Spleen (tissue), 11 donors: ENCODE measurements around the gene PEX26. TPM values are rescaled to one million over a fixed set of nuclear protein-coding genes. Genes with fewer than 3 reads are reported as not detected.
"Not testable (repeated sequence)": the region's sequence is repeated elsewhere in the genome, so short reads cannot be mapped to it uniquely, and the experiment has no call there.

Source experiments
- DNase-seq: peaks from one replicate; pipeline ENCODE4 v3.0.0-alpha.2; 2020
- H3K27ac ChIP-seq, 8 donors: fragments of 200-600 bp; sonication (generic) in 7 of 8; 1 replicate in 4 of 8; 2 replicates in 4 of 8; pipeline versions ENCODE4 v1.5.0 to v1.8.0; 2016 to 2021; ENCODE audit warnings: inconsistent platforms in 4 of 8, mild to moderate bottlenecking in 4 of 8, moderate library complexity in 1 of 8
- H3K27me3 ChIP-seq, 7 donors: fragments of 200-600 bp; sonication (generic) in 6 of 7; replicated peaks in 1 of 7; 1 replicate in 4 of 7; 2 replicates in 3 of 7; pipeline versions ENCODE4 v1.5.0 to v1.8.0; 2016 to 2021; ENCODE audit warnings: inconsistent platforms in 3 of 7, mild to moderate bottlenecking in 1 of 7
- H3K36me3 ChIP-seq, 6 donors: fragments of 200-600 bp; sonication (generic) in 5 of 6; 1 replicate in 4 of 6; 2 replicates in 2 of 6; pipeline versions ENCODE4 v1.5.0 to v1.8.0; 2016 to 2021; ENCODE audit warnings: inconsistent platforms in 2 of 6
- H3K4me1 ChIP-seq, 6 donors: fragments of 200-600 bp; sonication (generic) in 5 of 6; 1 replicate in 3 of 6; 2 replicates in 3 of 6; pipeline versions ENCODE4 v1.5.0 to v1.8.0; 2016 to 2021; ENCODE audit warnings: inconsistent platforms in 3 of 6
- H3K4me3 ChIP-seq, 8 donors: fragments of 200-600 bp; sonication (generic) in 7 of 8; 1 replicate in 4 of 8; 2 replicates in 4 of 8; pipeline versions ENCODE4 v1.5.0 to v1.8.0; 2016 to 2021; ENCODE audit warnings: inconsistent platforms in 4 of 8, mild to moderate bottlenecking in 4 of 8, moderate library complexity in 2 of 8
- H3K9me3 ChIP-seq, 8 donors: fragments of 200-600 bp; sonication (generic) in 7 of 8; 1 replicate in 4 of 8; 2 replicates in 4 of 8; pipeline versions ENCODE4 v1.5.0 to v1.8.0; 2016 to 2021; ENCODE audit warnings: inconsistent platforms in 4 of 8
- POLR2A ChIP-seq, 3 donors: fragments of 450-650 bp; IDR thresholded peaks; one replicate each; pipeline ENCODE4 v1.5.1; 2017; ENCODE audit warnings: antibody characterized with exemption in 3 of 3, mild to moderate bottlenecking in 1 of 3
- POLR2AphosphoS5 ChIP-seq, 3 donors: sonication (generic); formaldehyde crosslinking; IDR thresholded peaks; one replicate each; pipeline ENCODE4 v1.5.1; 2017; ENCODE audit warnings: antibody characterized with exemption in 3 of 3
- WGBS, 5 donors: extraction: QIAGEN DNeasy Blood & Tissue Kit in 3 of 5; methylation state at CpG; one replicate each; pipeline versions ENCODE4 v1.1.5 to v1.1.7; 2013 to 2018; 5-methylcytosine and 5-hydroxymethylcytosine counted together
- intact Hi-C: fragments of 100-400 bp; cut with DNase I; formaldehyde crosslinking; loops from one replicate; pipeline ENCODE4 v1.15.0; 2023; ENCODE audit warnings: low total_unique reads
- polyA plus RNA-seq, 3 donors: library from polyadenylated mRNA; stranded (reverse); fragments of 200-250 nt; gene quantifications; one replicate each; pipeline ENCODE4 v1.2.1, GENCODE V29; 2013
- total RNA-seq, 7 donors: library from RNA; depleted of rRNA in 3 of 7; stranded (reverse); fragments of >200 nt in 3 of 7; fragmentation: NEBNext Ultra II Directional in 4 of 7; extraction: Animal tissue kit (Norgen Biotek cat#: 25700) in 4 of 7; gene quantifications; one replicate each; pipeline versions ENCODE4 v1.1.0 to v1.2.1, GENCODE V29; 2016 to 2021
- TF ChIP-seq, protein P1 (sequence below), 11 experiments: fragments of 200-600 bp in 7 of 11; fragments of 450-650 bp in 4 of 11; sonication (generic) in 4 of 11; IDR thresholded peaks in 8 of 11; conservative IDR thresholded peaks in 3 of 11; 1 replicate in 7 of 11; 2 replicates in 4 of 11; pipeline versions ENCODE4 v1.4.0 to v1.8.0; 2016 to 2021; ENCODE audit warnings: antibody characterized with exemption in 11 of 11, inconsistent platforms in 4 of 11, mild to moderate bottlenecking in 1 of 11
- donor health status: healthy with polysubstance abuse.
- donor health status: DM: no; HTN: no; CAD: no; lungs with moderate emphysema.
- donor health status: DM: no; HTN: no; CAD: no.
- donor health status: Bipolar disorder and iron deficiency.
- donor health status: healthy.
- donor health status: DM: no; HTN: no; CAD: no.
- donor health status: DM: yes; HTN: yes; CAD: no.

The PEX26 gene
- total and polyA plus RNA-seq, 10 donors: 5.1 to 41.0 (median 31.9) TPM

DNA sequence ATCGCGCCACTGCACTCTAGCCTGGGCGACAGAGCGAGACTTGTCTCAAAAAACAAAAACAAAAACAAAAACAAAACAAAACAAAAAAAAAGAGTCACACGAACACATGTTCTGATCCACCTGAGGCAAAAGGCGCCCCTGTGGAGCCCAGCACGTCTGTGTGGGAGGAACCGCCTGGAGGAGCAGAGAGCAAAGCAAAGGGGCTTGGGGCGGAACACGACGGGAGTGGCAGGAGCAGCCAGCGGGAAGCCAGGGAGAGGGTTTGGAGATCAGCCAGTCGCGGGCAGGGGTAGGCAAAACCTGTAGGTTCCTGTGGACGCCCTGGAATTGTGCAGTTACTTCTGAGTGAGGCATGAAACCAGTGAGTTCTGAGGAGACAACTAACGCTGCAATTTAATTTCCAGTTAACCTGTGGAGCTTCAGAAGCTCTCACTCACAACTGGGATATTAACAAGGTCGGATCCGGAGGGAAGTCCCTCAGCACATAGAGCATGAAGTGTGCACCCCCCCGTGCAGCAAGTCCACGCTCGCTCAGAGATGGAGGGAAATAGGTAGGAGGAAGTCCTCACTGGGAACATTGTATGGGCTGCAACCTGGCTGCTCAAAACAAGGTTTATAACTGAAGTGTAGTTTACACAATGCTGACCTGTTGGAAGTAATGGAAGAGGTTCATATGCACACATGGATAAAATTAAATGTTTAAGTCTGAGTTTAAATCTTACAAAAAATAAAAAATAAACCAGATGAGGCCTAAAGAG is 59.0 kb downstream of the PEX26 start:
- 88 to 92% (median 90%) methylated on average over 21 of the region's 21 CpGs for WGBS, 5 donors
- intact Hi-C loops: no loop called here
- TF ChIP-seq POLR2AphosphoS5 (IDR thresholded peaks at IDR 0.05) (no peak), POLR2A (IDR thresholded peaks at IDR 0.05) (no peak)
- TF ChIP-seq, protein P1, sequence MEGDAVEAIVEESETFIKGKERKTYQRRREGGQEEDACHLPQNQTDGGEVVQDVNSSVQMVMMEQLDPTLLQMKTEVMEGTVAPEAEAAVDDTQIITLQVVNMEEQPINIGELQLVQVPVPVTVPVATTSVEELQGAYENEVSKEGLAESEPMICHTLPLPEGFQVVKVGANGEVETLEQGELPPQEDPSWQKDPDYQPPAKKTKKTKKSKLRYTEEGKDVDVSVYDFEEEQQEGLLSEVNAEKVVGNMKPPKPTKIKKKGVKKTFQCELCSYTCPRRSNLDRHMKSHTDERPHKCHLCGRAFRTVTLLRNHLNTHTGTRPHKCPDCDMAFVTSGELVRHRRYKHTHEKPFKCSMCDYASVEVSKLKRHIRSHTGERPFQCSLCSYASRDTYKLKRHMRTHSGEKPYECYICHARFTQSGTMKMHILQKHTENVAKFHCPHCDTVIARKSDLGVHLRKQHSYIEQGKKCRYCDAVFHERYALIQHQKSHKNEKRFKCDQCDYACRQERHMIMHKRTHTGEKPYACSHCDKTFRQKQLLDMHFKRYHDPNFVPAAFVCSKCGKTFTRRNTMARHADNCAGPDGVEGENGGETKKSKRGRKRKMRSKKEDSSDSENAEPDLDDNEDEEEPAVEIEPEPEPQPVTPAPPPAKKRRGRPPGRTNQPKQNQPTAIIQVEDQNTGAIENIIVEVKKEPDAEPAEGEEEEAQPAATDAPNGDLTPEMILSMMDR (IDR thresholded peaks at IDR 0.05 in 8 of 11, conservative IDR thresholded peaks at IDR 0.05 in 3 of 11): no peak
- Histone ChIP-seq H3K27me3 (no peaks in the 10 kb centered on the region), H3K4me1 (no peaks in the 10 kb centered on the region), H3K36me3 (peaks cover 0 to 17% (median 0%) of the 10 kb centered on the region in 6 donors), H3K9me3 (peaks cover 0 to 6% (median 0%) of the 10 kb centered on the region in 8 donors), H3K4me3 (no peak overlapping the region), H3K27ac (no peak overlapping the region)
- no peak for DNase-seq

DNA sequence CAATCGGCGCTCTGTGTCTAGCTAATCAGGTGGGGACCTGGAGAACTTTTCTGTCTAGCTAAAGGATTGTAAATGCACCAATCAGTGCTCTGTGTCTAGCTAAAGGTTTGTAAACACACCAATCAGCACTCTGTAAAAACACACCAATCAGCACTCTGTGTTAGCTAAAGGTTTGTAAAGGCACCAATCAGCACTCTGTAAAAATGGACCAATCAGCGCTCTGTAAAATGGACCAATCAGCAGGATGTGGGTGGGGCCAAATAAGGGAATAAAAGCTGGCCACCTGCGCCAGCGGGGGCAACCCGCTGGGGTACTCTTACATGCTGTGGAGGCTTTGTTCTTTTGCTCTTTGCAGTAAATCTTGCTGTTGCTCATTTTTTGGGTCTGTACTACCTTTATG is 63.2 kb downstream of the PEX26 start:
- intact Hi-C loops, H3K36me3 ChIP-seq, H3K4me3 ChIP-seq, H3K9me3 ChIP-seq, DNase-seq, H3K4me1 ChIP-seq, H3K27me3 ChIP-seq, H3K27ac ChIP-seq: not testable (repeated sequence)
- 93 to 99% (median 96%) methylated on average over 6 of the region's 6 CpGs for WGBS, 5 donors

DNA sequence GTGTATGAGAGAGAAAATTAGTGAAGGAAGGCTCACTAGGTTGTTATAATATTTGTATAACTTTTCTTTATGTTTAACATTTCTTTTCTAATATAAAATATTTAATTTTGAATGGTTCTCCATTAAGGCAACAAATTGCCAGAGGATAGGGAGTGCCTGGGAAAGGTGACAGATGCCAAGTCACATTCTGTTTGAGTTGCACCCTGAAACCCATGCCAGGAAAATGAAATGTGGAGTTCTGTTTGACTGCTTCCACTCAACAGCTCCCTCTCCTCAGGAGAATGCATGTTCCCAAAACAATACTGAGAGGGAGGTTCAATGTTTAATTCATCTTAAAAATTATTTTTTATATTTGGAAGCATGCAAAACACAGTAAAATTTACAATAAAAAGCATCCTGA is 66.3 kb downstream of the PEX26 start:
- no peak for DNase-seq
- TF ChIP-seq POLR2AphosphoS5 (IDR thresholded peaks at IDR 0.05) (no peak), POLR2A (IDR thresholded peaks at IDR 0.05) (no peak)
- TF ChIP-seq, protein P1 (IDR thresholded peaks at IDR 0.05 in 8 of 11, conservative IDR thresholded peaks at IDR 0.05 in 3 of 11): no peak
- H3K4me3 ChIP-seq: no peak overlapping the region
- no peaks in the 10 kb centered on the region for H3K27me3 ChIP-seq
- H3K27ac ChIP-seq: no peak overlapping the region
- H3K4me1 ChIP-seq: peaks cover 3 to 31% (median 14%) of the 10 kb centered on the region in 6 donors
- H3K36me3 ChIP-seq: no peaks in the 10 kb centered on the region
- intact Hi-C loops: no loop called here
- H3K9me3 ChIP-seq: peaks cover 0 to 6% (median 0%) of the 10 kb centered on the region in 8 donors

DNA sequence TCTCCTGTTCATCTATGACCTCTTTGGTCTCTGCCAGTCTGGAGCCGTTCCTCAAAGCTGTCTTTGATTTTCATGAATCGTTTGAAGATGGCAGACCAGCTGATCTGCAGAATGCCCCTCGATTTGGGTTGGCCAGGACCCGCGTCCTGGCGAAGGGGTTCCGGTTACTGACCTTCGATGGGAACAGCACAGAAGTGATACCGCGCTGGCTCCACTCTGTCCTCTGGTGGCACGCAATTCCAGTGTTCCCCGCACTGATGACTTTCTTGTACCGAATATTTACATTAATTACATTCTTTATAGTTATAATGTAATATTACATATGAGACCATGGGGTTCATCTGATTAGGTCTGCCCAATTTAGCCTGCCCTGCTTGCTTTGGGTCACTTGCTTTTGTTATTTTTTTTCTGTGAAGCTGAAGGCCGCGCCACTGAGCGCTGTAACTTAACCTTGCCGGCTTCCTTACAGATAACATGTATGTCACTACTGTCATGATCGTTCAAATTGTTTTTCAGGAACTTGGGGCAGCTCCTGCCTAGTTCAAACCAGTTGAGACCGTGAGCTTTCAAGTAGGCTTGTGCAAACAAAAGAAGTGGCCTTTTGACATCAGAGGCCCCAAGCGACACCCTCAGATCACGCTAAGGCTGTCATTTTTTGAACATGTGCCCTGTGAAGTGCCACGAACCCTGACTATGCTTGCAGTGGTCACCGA is 68.0 kb downstream of the PEX26 start:
- Histone ChIP-seq H3K36me3 (no peaks in the 10 kb centered on the region), H3K4me1 (peaks cover 6 to 46% (median 25%) of the 10 kb centered on the region in 6 donors), H3K4me3 (no peak overlapping the region), H3K27me3 (no peaks in the 10 kb centered on the region), H3K27ac (peak overlapping the region in 7 of 8 donors; percentile 54 to 76 (median 66)), H3K9me3 (peaks cover 0 to 5% (median 0%) of the 10 kb centered on the region in 8 donors)
- TF ChIP-seq, protein P1 (IDR thresholded peaks at IDR 0.05 in 8 of 11, conservative IDR thresholded peaks at IDR 0.05 in 3 of 11): no peak
- TF ChIP-seq POLR2A (IDR thresholded peaks at IDR 0.05) (no peak), POLR2AphosphoS5 (IDR thresholded peaks at IDR 0.05) (peak in 1 of 3 donors; percentile 37)
- intact Hi-C loops: no loop called here
- 69 to 88% (median 74%) methylated on average over 23 of the region's 23 CpGs for WGBS, 5 donors
- no peak for DNase-seq
